ENCODE results near the gene PTPRN.

The PTPRN gene

GRCh38 chr2:219271021-219271420 is 38.2 kb downstream of the PTPRN start:
- no peak for DNase-seq (ENCODE audit: extremely low read depth, low read depth)
- no peak for TF ChIP-seq CTCF (IDR thresholded peaks at IDR 0.05; ENCODE audit: low read depth, low read length, missing control alignments)
- no peak overlapping the region for H3K4me3 ChIP-seq (replicated peaks; ENCODE audit: low read depth, low read length)

DNA sequence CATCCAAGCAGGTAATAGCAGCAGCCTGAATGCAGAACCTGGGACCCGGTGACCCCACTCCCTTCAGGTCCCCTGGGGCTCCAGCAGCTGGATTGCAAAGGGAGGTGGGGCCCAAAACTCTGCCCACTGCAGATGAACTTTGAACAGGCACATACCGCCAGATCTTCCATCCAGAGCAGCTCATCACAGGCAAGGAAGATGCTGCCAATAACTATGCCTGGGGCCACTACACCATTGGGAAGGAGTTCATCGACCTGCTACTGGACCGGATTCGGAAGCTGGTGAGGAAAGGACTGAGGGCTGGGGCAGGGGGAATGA is 39.2 kb downstream of the PTPRN start:
- H3K4me3 ChIP-seq (replicated peaks; ENCODE audit: low read depth, low read length): no peak overlapping the region
- no peak for DNase-seq (ENCODE audit: extremely low read depth, low read depth)
- no peak for TF ChIP-seq CTCF (IDR thresholded peaks at IDR 0.05; ENCODE audit: low read depth, low read length, missing control alignments)

DNA sequence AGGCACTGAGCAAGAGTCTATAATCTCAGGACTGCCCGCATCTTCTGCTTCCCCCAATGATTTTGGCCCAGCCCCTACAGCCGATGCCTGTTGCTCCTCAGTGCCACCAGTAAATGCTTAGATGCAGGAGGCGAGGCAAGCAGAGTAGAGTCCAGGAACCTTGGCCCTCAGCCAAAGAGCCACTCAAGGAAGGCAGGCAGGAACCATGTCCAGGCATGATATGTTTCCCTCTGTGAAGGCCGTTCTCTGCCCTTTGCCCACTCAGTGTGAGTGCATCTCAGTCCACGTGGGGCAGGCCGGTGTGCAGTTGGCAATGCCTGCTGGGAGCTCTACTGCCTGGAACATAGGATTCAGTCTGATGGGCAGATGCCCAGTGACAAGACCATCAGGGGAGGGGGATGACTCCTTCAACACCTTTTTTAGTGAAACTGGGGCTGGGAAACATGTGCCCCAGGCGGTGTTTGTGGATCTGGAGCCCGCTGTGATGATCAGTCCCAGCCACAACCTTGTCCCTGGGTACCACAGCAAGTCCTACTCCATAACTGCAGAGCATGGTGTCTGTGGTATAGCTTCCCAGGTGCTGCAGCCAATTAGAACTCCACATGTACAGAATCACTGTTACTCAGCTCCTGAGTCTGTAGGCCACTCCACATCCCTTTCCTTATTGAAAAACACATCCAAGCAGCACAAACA is 39.7 kb downstream of the PTPRN start:
- TF ChIP-seq CTCF (IDR thresholded peaks at IDR 0.05; ENCODE audit: low read depth, low read length, missing control alignments): no peak
- no peak for DNase-seq (ENCODE audit: extremely low read depth, low read depth)
- no peak overlapping the region for H3K4me3 ChIP-seq (replicated peaks; ENCODE audit: low read depth, low read length)

- H3K4me3 ChIP-seq (replicated peaks; ENCODE audit: low read depth, low read length): no peak overlapping the region
- no peak for TF ChIP-seq CTCF (IDR thresholded peaks at IDR 0.05; ENCODE audit: low read depth, low read length, missing control alignments)
- DNase-seq (ENCODE audit: extremely low read depth, low read depth): no peak
Observed at GRCh38 chr2:219268294-219268693, 40.9 kb downstream of the PTPRN start.

DNA sequence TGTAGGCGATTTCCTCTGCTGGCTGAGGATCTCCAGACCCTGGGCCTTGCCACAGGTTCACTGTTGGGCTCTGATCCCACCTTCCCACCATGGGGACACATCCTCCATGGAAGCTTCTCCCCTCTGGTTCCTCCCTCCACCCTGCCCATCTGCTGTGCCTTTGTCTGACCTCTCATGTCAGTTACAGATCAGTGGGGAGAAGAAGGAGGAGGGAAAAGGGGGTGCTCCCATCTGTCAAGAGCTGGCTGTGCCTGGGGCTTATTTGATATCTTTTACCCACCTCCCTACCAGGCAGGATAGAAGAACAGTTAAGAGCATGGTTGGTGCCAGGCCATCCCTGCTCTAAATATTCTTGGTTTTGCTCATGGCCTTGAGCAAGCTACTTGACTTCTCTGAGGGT is 42.3 kb downstream of the PTPRN start:
- DNase-seq (ENCODE audit: extremely low read depth, low read depth): no peak
- TF ChIP-seq CTCF (IDR thresholded peaks at IDR 0.05; ENCODE audit: low read depth, low read length, missing control alignments): no peak
- no peak overlapping the region for H3K4me3 ChIP-seq (replicated peaks; ENCODE audit: low read depth, low read length)

- H3K4me3 ChIP-seq (replicated peaks; ENCODE audit: low read depth, low read length): no peak overlapping the region
- DNase-seq (ENCODE audit: extremely low read depth, low read depth): no peak
- TF ChIP-seq CTCF (IDR thresholded peaks at IDR 0.05; ENCODE audit: low read depth, low read length, missing control alignments): no peak
Observed at GRCh38 chr2:219266232-219266631, 43.0 kb downstream of the PTPRN start.
